GM21526 (cell line): ENCODE results near the gene CACNG1.

Source experiments
- ATAC-seq: cut with Tn5 transposase; IDR thresholded peaks from one replicate; pipeline ENCODE4 v1.9.1; 2021; ENCODE audit warnings: moderate library complexity; ENCODE audit not compliant: unreplicated experiment, low FRiP score

Gene CACNG1

GRCh38 chr17:67050471-67051154, 6.3 kb downstream of the CACNG1 start:
- ATAC-seq: no peak

- ATAC-seq: no peak
Observed at GRCh38 chr17:67051155-67051538, 6.8 kb downstream of the CACNG1 start.

- no peak for ATAC-seq
Observed at GRCh38 chr17:67051837-67052236, 7.5 kb downstream of the CACNG1 start.

GRCh38 chr17:67052720-67053437, 8.5 kb downstream of the CACNG1 start:
- ATAC-seq: no peak

- ATAC-seq: no peak
Observed at GRCh38 chr17:67053438-67054000, 9.2 kb downstream of the CACNG1 start.

- no peak for ATAC-seq
Observed at GRCh38 chr17:67054011-67054591, 9.7 kb downstream of the CACNG1 start.

GRCh38 chr17:67054608-67055007, 10.3 kb downstream of the CACNG1 start:
- ATAC-seq: no peak

- ATAC-seq: no peak
Observed at GRCh38 chr17:67055041-67055443, 10.7 kb downstream of the CACNG1 start.

GRCh38 chr17:67055811-67056745, 11.7 kb downstream of the CACNG1 start:
- no peak for ATAC-seq

- ATAC-seq: no peak
Observed at GRCh38 chr17:67056746-67057490, 12.6 kb downstream of the CACNG1 start.

- no peak for ATAC-seq
Observed at GRCh38 chr17:67058036-67058435, 13.7 kb downstream of the CACNG1 start.

- no peak for ATAC-seq
Observed at GRCh38 chr17:67059372-67059771, 15.0 kb downstream of the CACNG1 start.

GRCh38 chr17:67063141-67063540, 18.8 kb downstream of the CACNG1 start:
- no peak for ATAC-seq

GRCh38 chr17:67066717-67067116, 22.4 kb downstream of the CACNG1 start:
- ATAC-seq: no peak

GRCh38 chr17:67067571-67068482, 23.5 kb downstream of the CACNG1 start:
- ATAC-seq: no peak

- ATAC-seq: no peak
Observed at GRCh38 chr17:67068999-67069398, 24.6 kb downstream of the CACNG1 start.

GRCh38 chr17:67069603-67070136, 25.3 kb downstream of the CACNG1 start:
- no peak for ATAC-seq

GRCh38 chr17:67071595-67071994, 27.2 kb downstream of the CACNG1 start:
- ATAC-seq: no peak
